Effector memory CD8-positive, alpha-beta T cell (primary cell): ENCODE data around the gene KCNH1.

Source experiments
- ATAC-seq: fragments of 150-1000 bp; cut with Tn5 transposase; replicated peaks from 2 replicates; pipeline ENCODE4 v1.10.0; 2021; ENCODE audit warnings: mild to moderate bottlenecking, moderate library complexity
- DNase-seq, 3 experiments: peaks; one replicate each; pipeline ENCODE4 v3.0.0; 2021
- H3K27ac Mint-ChIP-seq, 2 donors: one replicate each; pipeline ENCODE4 v1.8.0; 2022; ENCODE audit warnings: mild to moderate bottlenecking in 2 of 2, mixed read lengths in 2 of 2, moderate library complexity in 2 of 2
- H3K27me3 Mint-ChIP-seq, 2 donors: one replicate each; pipeline ENCODE4 v1.8.0; 2022; ENCODE audit warnings: mixed read lengths in 2 of 2
- H3K36me3 Mint-ChIP-seq: one replicate; pipeline ENCODE4 v1.8.0; 2022; ENCODE audit warnings: mild to moderate bottlenecking, moderate library complexity, mixed read lengths; ENCODE audit not compliant: insufficient read depth
- H3K4me1 Mint-ChIP-seq, 2 donors: one replicate each; pipeline ENCODE4 v1.8.0; 2022; ENCODE audit warnings: low read depth in 2 of 2, mixed read lengths in 2 of 2
- H3K4me3 Mint-ChIP-seq, 2 donors: one replicate each; pipeline ENCODE4 v1.8.0; 2022; ENCODE audit warnings: mild to moderate bottlenecking in 2 of 2, mixed read lengths in 2 of 2, moderate library complexity in 2 of 2
- H3K9me3 Mint-ChIP-seq, 2 donors: one replicate each; pipeline ENCODE4 v1.8.0; 2022; ENCODE audit warnings: mixed read lengths in 2 of 2

Gene KCNH1

DNA sequence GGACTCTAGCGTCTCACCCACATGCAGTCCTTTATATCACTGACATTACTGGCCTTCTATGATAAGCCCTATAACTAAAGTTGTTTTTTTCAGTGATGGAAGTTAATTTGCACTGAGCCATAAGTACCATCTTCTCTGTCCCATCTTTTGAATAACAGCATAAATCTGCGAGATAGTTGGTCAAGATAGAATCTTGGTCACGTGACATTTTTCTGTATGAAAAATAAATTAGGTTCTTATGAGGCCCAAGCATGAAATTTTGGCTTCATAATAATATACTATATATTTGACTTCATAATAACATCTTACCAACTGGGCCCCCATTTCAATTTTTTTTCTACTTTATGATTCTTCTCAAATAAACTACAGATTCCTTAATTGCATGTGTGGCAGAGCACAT, 285.5 kb downstream of the KCNH1 start:
- Mint-ChIP-seq H3K36me3 (no peaks in the 10 kb centered on the region), H3K4me1 (no peaks in the 10 kb centered on the region), H3K27ac (no peak overlapping the region), H3K4me3 (no peak overlapping the region), H3K27me3 (peaks cover 7 to 8% of the 10 kb centered on the region in 2 donors), H3K9me3 (peaks cover 0 to 3% of the 10 kb centered on the region in 2 donors)
- DNase-seq (no peak), ATAC-seq (no peak)

DNA sequence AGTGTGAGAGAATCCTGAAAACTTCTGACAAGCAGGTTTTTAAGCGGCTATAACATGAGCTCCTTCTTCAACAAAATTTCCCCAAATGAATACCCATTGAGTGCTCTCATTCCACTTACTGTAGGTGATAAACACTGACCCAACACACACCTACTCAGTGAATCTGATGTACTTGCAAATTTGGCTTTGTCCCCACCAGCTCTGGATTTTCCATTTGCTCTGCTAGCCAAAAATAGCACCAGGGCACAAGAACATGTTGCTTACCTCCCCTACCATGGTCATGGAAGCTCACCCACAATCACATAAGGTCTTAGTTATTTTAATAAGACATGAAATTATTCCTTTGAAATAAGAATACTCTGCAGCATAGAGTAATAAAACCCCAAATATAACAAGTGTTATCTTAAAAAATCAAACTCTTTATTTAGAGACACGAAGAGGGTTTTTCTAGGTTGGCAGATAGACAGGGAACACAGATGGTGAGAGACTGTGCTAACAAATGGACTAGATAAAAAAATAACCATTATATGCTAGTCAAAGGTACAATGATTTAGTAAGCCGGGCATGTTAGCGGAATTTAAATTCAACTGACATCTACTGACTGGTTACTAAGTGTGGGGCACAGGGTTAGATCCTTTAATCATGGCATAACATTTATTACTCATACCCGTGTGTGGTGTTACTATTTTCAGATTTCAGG, 291.9 kb downstream of the KCNH1 start:
- DNase-seq (no peak), ATAC-seq (no peak)
- Mint-ChIP-seq H3K27me3 (peaks cover 12 to 26% of the 10 kb centered on the region in 2 donors), H3K4me1 (no peaks in the 10 kb centered on the region), H3K4me3 (no peak overlapping the region), H3K27ac (no peak overlapping the region), H3K9me3 (peaks cover 0 to 8% of the 10 kb centered on the region in 2 donors), H3K36me3 (no peaks in the 10 kb centered on the region)

DNA sequence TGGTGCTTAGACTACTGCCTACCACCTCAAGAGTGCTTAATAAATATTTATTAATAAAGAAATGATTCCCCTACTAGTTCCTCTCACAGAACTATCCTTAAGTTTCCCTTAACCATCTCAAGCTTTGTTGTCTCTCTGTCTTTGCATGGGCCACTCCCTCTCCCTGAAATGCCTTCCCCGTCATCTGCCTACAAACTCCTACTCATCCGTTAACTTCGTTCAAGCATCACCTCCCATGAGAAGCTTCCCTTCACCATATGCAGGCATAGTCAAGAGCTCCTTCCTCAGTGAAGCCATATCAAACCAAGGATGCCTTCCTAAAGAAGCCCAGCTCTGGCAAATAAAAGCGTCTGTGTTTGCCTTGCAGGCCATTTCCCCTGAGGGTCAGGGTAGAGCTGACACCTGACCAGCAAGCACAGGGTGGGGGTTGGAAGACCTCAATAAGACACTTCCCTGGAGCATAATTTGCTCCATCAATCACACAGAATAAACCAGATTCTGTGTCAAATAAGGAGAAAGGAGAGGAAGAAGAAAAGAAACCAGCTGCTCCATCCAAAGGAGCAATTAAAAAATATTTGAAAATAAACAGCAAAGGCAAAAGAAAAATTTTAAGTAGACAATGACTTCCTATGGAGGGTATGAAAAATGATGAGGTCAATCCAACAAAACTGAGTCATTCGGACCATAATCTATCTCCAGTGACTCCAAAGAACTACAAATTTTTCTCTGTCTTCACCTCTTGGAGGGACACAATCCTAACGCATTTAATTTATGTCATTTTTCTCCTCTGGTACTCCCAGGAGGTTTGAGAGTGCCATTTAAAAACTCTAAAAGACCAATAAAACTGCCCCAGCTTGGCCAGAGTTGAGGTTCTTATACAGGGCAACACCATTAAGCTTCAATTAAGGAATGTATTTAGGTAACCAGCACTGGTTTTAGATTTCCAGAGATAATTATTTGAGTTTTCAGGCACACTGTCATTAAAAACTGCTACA, 303.6 kb downstream of the KCNH1 start:
- Mint-ChIP-seq H3K36me3 (no peaks in the 10 kb centered on the region), H3K4me1 (no peaks in the 10 kb centered on the region), H3K27ac (no peak overlapping the region), H3K4me3 (no peak overlapping the region), H3K27me3 (peaks cover 23 to 24% of the 10 kb centered on the region in 2 donors), H3K9me3 (no peaks in the 10 kb centered on the region)
- ATAC-seq (no peak), DNase-seq (no peak)

DNA sequence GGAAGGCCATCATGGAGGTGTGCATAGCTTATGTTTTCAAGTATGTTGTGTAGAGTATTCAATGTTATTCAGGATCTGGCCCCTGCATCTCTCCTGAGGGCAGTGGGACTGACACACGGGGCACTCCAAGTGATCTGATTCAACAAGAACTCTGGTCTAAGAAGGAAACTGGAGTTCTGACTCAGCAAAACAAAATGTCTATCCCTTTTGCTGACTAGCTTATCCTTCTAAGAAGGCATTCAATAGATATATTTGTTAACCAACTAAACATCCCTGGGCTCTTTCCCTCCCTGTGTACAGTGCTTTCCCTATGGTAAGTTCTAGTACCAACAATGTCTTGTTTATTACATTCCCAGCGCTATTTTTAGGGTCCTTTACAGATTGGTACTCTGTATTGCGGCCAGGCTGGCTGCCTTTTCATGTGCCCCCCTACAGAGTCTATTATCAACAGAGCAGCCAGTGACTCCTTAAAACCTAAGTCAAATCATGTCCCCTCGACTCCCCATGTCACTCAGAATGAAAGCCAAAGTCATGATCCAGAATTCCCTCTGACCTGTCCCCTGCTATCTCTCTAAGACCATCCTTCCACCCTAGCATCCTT, 304.9 kb downstream of the KCNH1 start:
- no peaks in the 10 kb centered on the region for H3K9me3 Mint-ChIP-seq

DNA sequence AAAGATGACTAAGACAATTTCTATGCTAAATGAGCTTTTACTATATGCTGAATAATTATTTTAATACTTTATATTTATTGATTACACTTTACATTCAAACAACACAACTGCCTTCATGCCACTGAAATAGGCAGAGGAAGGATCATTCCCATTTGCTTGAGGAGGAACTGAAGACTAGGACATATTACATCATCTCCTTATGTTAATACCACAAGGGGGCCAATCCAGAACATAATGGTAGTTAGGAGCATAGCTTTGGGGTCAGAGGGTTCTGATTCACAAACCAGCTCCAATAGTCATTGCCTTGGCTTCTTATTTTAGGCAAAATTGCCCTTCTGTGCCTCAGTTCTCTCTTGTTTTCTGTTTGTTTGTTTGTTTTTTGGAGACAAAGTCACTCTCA, 306.5 kb downstream of the KCNH1 start:
- H3K4me3 Mint-ChIP-seq, result no peak overlapping the region
- H3K27me3 Mint-ChIP-seq, result peaks cover 28 to 30% of the 10 kb centered on the region in 2 donors
- no peak overlapping the region for H3K27ac Mint-ChIP-seq
- ATAC-seq (no peak), DNase-seq (no peak)
- no peaks in the 10 kb centered on the region for H3K36me3 Mint-ChIP-seq
- no peaks in the 10 kb centered on the region for H3K4me1 Mint-ChIP-seq
- no peaks in the 10 kb centered on the region for H3K9me3 Mint-ChIP-seq

More for the DNA sequence above, 304.9 kb downstream of the KCNH1 start:
- Mint-ChIP-seq H3K27me3 (peaks cover 23 to 24% of the 10 kb centered on the region in 2 donors), H3K4me1 (no peaks in the 10 kb centered on the region), H3K27ac (no peak overlapping the region), H3K4me3 (no peak overlapping the region), H3K36me3 (no peaks in the 10 kb centered on the region)
- DNase-seq (no peak), ATAC-seq (no peak)

DNA sequence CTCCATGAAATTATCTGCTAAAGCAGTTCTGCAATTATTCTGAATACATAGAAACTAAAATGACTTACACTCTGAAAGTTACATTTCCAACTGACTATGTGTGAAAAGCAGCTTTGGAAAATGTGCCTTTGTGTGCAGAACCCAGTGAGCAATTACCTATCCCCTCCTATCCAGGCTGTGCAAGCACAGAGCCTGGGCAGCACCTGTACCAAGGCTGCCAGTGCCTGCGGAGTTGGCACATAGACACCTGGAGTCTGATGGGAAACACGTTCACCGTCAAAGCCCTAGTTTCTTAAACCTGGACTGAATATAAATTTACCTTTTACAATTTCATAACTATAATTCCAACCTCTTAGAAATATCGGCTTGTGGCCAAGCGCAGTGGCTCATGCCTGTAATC, 307.3 kb downstream of the KCNH1 start:
- H3K27me3 Mint-ChIP-seq, result peaks cover 34 to 38% of the 10 kb centered on the region in 2 donors
- DNase-seq, result no peak
- H3K4me1 Mint-ChIP-seq, result no peaks in the 10 kb centered on the region
- no peaks in the 10 kb centered on the region for H3K36me3 Mint-ChIP-seq
- no peaks in the 10 kb centered on the region for H3K9me3 Mint-ChIP-seq
- no peak overlapping the region for H3K4me3 Mint-ChIP-seq
- no peak for ATAC-seq
- no peak overlapping the region for H3K27ac Mint-ChIP-seq

DNA sequence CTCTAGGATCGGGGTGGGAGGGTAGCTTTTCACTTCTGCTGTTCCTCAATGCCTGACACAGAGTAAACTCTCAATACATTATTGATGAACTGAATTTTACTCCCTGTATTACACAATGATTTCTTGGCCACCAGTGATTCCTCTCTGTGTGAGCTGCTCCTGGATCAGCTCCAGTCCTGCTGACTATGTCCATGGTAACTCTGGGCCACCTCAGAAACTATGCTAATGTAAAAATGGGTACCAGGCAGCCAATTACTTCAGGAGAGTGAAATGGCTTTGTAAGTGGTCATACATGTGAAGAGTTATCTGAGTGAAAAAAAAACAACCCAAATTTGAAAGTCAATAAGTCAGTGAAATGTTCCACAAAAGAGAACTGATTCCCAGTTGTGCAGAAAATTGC, 311.0 kb downstream of the KCNH1 start:
- Mint-ChIP-seq H3K9me3 (no peaks in the 10 kb centered on the region), H3K27me3 (peaks cover 24 to 44% of the 10 kb centered on the region in 2 donors), H3K36me3 (no peaks in the 10 kb centered on the region), H3K4me3 (no peak overlapping the region), H3K4me1 (no peaks in the 10 kb centered on the region), H3K27ac (no peak overlapping the region)
- DNase-seq (no peak), ATAC-seq (no peak)

DNA sequence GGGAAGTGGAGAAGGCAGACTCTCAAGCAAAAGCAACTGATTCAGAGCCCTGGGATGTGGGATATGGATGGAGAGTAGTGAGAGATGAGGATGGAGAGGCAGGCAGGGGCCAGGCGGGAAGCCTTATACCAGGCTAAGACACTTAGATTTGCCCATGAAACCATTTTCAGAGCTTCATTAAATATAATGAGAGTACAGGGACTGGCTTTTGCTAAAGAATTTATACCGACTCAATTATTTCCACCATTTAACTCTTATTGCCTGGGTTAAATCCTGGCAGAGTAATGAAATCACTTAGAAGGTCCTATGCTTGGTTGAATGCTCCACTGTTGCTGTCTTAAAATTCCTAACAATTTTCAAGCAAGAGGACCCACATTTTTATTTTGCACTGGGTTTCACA, 311.7 kb downstream of the KCNH1 start:
- no peak for DNase-seq
- no peak overlapping the region for H3K27ac Mint-ChIP-seq
- no peak for ATAC-seq
- H3K4me3 Mint-ChIP-seq, result no peak overlapping the region
- H3K4me1 Mint-ChIP-seq, result no peaks in the 10 kb centered on the region
- no peaks in the 10 kb centered on the region for H3K36me3 Mint-ChIP-seq
- H3K9me3 Mint-ChIP-seq, result no peaks in the 10 kb centered on the region
- H3K27me3 Mint-ChIP-seq, result peaks cover 21 to 44% of the 10 kb centered on the region in 2 donors

DNA sequence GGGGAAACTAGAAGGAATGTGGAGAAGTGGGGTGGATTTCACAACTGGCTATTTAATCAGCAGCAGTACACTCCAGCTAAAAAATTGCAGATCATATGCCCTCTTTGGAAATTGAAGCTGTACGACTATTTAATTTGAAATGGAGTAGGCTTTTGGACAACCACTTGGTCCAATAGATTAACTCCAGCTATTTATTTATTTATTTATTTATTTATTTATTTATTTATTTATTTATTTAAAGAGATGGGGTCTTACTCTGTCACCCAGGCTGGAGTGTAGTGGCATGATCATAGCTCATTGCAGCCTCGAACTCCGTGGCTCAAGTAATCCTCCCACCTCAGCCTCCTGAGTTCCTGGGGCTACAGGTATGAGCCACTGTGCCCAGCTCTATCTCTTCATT, 312.3 kb downstream of the KCNH1 start:
- Mint-ChIP-seq H3K36me3 (no peaks in the 10 kb centered on the region), H3K4me1 (no peaks in the 10 kb centered on the region), H3K27ac (no peak overlapping the region), H3K9me3 (no peaks in the 10 kb centered on the region), H3K27me3 (peaks cover 21 to 44% of the 10 kb centered on the region in 2 donors), H3K4me3 (no peak overlapping the region)
- ATAC-seq (no peak), DNase-seq (no peak)

DNA sequence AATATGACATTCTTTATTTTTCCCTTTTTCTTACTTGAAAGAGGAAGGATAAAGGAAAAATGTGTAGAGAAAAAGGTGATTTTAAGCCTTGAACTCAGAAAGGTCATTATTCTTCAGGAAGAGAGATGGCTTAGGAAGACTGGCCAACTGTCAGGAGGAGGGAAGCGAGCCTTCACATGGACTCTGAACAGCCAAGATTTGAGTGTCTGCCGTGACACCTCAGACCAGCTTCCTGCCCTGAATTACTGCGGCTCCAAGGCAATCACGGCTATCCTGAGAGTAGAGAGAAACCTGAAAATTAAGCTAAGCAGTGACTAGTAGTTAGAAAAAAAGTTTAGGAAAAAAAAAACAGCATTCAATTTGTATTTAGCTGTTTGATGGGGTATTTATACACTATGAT, 314.7 kb downstream of the KCNH1 start:
- Mint-ChIP-seq H3K27me3 (peaks cover 21 to 55% of the 10 kb centered on the region in 2 donors), H3K36me3 (no peaks in the 10 kb centered on the region), H3K4me3 (no peak overlapping the region), H3K27ac (no peak overlapping the region), H3K4me1 (no peaks in the 10 kb centered on the region), H3K9me3 (no peaks in the 10 kb centered on the region)
- ATAC-seq (no peak), DNase-seq (no peak)

DNA sequence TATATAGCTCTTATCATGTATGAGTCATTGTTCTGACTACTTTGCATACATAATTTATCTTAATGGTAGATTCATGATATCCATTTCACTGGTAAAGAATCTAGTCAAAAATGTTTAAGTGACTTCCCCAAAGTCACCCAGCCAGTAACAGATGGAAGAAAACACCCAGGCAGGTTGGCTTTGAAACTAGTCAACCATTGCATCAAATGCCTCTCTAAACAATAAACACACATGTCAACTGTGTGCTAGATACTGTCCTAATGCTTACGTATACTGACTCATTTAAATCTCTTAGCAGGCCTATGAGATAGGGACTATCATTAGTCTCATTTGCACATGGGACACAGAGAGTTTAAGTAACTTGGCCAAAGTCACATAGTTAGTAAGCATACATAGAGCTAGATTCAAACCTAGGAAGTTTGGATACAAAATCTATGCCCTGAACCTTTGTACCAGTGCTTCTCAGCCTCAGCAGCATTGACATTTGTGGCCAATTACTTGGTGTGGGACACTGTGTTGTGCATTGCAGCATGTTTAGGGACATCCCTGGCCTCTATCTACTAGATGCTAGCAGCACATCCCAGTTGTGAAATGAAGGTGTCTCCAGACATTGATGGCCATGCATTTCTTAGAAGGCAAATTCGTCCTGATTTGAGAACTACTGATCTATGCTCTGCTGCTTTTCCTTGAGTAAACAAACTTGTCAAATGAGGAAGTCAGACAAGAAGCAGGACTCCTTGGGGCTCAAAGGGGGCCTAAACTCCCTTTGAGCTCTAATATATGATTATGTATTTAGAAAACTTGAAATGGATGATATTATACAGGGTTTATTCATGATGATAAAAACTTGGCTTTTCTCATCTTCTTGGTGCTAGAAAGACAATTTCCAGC, 316.3 kb downstream of the KCNH1 start:
- Mint-ChIP-seq H3K9me3 (no peaks in the 10 kb centered on the region), H3K27ac (no peak overlapping the region), H3K36me3 (no peaks in the 10 kb centered on the region), H3K4me1 (no peaks in the 10 kb centered on the region), H3K4me3 (no peak overlapping the region), H3K27me3 (peaks cover 27 to 49% of the 10 kb centered on the region in 2 donors)
- no peak for ATAC-seq
- DNase-seq, result no peak

DNA sequence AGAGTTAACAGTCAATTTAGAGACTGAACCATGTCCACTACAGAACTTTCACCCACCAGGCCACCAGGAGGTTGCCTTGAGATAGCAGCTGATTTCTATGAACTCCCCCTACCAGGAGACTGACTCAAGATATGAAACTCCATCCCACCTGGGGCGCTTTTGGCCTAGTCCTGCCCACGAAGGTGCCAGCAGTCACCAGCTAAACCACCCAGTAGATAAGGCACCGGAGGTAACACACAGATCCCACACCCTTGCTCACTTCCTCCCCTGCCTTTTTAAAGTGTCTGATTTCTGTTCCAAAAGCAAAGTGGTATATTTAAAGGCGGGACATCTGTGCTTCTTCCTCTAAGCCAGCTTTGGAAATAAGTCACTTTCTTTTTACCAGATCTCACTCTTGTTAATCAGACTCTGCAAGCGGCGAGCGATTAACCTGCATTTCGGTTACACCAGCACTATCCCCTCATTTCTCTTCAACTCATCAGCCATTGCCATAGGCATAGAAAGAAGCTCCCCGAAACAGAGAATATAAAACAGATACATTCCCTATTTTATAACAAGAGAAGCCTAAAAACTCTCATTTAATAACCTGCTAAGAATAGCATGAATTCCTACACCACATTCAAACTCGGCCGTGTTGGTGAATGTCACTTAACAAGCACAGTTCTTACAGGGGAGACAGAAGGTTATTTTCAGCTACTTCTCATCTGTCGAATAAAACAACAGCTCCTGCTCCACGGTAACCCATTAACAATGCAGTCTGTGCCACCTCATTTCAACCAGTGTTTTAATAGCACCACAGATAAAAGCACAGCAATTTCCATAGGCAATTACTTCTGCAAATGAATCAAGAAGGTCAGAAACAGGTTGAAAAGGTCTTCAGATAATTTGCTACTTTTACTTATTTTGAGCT, 318.1 kb downstream of the KCNH1 start:
- H3K9me3 Mint-ChIP-seq, result no peaks in the 10 kb centered on the region
- H3K27ac Mint-ChIP-seq, result no peak overlapping the region
- H3K4me1 Mint-ChIP-seq, result no peaks in the 10 kb centered on the region
- H3K27me3 Mint-ChIP-seq, result peaks cover 29 to 31% of the 10 kb centered on the region in 2 donors
- H3K36me3 Mint-ChIP-seq, result no peaks in the 10 kb centered on the region
- DNase-seq (no peak), ATAC-seq (no peak)
- H3K4me3 Mint-ChIP-seq, result no peak overlapping the region
